WERI-Rb-1 (cell line): ENCODE results near the gene WDR1.
A peak's percentile ranks its signal among the peaks of the same experiment; 100 is the strongest.

ENCODE experiments used
- DNase-seq: peaks from one replicate; pipeline ENCODE4 v3.0.0-alpha.2; 2020
- H3K27ac ChIP-seq: fragments of 250-450 bp; sonication (Bioruptor Pico); 2 replicates; pipeline ENCODE4 v1.5.1; 2020; ENCODE audit warnings: mild to moderate bottlenecking, moderate library complexity
- H3K27me3 ChIP-seq: fragments of 250-450 bp; sonication (Bioruptor Pico); 2 replicates; pipeline ENCODE4 v1.5.1; 2021; ENCODE audit warnings: mild to moderate bottlenecking, low read depth, moderate library complexity; ENCODE audit not compliant: insufficient read depth, severe bottlenecking
- H3K36me3 ChIP-seq: fragments of 250-450 bp; sonication (Bioruptor Pico); 2 replicates; pipeline ENCODE4 v1.5.1; 2020; ENCODE audit warnings: mild to moderate bottlenecking, moderate library complexity
- H3K4me3 ChIP-seq: 2 replicates; pipeline ENCODE4 v1.5.1; 2011; ENCODE audit warnings: low read depth, mild to moderate bottlenecking, control low read depth, low read length
- H3K9me3 ChIP-seq: fragments of 250-450 bp; sonication (Bioruptor Pico); 2 replicates; pipeline ENCODE4 v1.5.1; 2021; ENCODE audit warnings: mild to moderate bottlenecking, moderate library complexity; ENCODE audit not compliant: severe bottlenecking
- TF ChIP-seq, protein P1 (sequence below): IDR thresholded peaks from 2 replicates; pipeline ENCODE4 v1.5.1; 2011; ENCODE audit warnings: low read depth, mild to moderate bottlenecking, control low read depth, inconsistent platforms, low read length

Gene WDR1

GRCh38 chr4:10109995-10110670 lies 6.5 kb downstream of the WDR1 start:
- peaks cover 90% of the 10 kb centered on the region for H3K36me3 ChIP-seq
- TF ChIP-seq, protein P1, sequence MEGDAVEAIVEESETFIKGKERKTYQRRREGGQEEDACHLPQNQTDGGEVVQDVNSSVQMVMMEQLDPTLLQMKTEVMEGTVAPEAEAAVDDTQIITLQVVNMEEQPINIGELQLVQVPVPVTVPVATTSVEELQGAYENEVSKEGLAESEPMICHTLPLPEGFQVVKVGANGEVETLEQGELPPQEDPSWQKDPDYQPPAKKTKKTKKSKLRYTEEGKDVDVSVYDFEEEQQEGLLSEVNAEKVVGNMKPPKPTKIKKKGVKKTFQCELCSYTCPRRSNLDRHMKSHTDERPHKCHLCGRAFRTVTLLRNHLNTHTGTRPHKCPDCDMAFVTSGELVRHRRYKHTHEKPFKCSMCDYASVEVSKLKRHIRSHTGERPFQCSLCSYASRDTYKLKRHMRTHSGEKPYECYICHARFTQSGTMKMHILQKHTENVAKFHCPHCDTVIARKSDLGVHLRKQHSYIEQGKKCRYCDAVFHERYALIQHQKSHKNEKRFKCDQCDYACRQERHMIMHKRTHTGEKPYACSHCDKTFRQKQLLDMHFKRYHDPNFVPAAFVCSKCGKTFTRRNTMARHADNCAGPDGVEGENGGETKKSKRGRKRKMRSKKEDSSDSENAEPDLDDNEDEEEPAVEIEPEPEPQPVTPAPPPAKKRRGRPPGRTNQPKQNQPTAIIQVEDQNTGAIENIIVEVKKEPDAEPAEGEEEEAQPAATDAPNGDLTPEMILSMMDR: no peak
- no peak overlapping the region for H3K27ac ChIP-seq
- no peaks in the 10 kb centered on the region for H3K27me3 ChIP-seq
- no peak overlapping the region for H3K4me3 ChIP-seq
- no peaks in the 10 kb centered on the region for H3K9me3 ChIP-seq
- no peak for DNase-seq

GRCh38 chr4:10108818-10109783 lies 7.5 kb downstream of the WDR1 start:
- Histone ChIP-seq H3K4me3 (no peak overlapping the region), H3K9me3 (no peaks in the 10 kb centered on the region), H3K27ac (peak overlapping the region; percentile 12; the same call in 1 of the 2 replicates), H3K36me3 (peaks cover 79% of the 10 kb centered on the region), H3K27me3 (no peaks in the 10 kb centered on the region)
- DNase-seq: no peak
- TF ChIP-seq, protein P1: no peak

DNA sequence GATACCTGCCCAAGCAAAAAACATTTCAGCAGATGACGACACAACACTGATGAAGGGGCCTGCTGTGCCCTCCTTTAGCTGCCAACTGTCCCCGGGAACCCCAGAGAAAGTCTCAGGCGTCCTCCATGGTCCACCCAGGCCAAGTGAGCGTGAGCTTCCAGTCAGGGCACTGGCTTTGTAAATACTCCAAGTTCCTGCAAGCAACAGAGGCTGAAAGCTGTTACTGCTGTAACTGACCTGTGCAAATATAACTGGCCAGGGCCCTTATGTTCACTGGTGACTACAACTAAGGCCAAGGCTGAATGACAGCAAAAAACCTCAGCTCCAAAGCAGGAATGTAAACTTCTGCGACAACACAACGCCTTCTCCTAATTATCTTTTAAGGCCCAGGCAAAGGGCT lies 8.2 kb downstream of the WDR1 start:
- Histone ChIP-seq H3K27ac (no peak overlapping the region), H3K36me3 (peaks cover 72% of the 10 kb centered on the region), H3K9me3 (no peaks in the 10 kb centered on the region), H3K27me3 (no peaks in the 10 kb centered on the region), H3K4me3 (no peak overlapping the region)
- TF ChIP-seq, protein P1: no peak
- DNase-seq: no peak

- TF ChIP-seq, protein P1: no peak
- Histone ChIP-seq H3K4me3 (no peak overlapping the region), H3K27ac (no peak overlapping the region), H3K36me3 (peaks cover 72% of the 10 kb centered on the region), H3K9me3 (no peaks in the 10 kb centered on the region), H3K27me3 (no peaks in the 10 kb centered on the region)
- no peak for DNase-seq
Observed at GRCh38 chr4:10107111-10108091, 9.2 kb downstream of the WDR1 start.

DNA sequence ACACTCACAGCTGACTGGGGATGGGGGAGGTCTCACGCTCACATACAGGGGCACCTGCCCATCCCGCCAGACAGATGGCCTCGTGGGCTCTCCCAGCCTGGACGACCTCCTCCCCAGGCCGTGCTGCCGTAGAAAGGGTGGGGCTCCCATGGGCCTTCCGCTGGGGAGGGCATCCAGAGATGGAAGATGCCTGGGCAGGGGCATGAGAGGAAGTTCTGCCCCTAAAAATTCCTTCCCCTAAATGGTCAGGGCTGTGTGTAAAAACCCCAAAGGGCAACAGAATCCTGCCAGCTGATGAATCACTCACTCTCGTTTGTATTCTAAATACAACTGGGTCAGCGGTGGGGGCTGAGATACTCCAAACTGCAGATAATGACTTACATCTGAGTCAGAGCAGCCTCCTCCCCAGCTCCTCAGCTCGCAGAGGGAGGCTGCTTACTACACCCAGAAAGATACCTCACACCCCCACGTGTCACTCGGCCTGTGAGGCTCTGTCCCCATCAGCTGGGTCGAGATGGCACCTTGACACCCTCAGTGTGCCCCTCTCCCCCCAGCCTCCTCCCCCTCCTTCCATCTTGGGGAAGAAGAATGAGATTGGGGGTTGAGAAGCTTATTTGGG lies 10.1 kb downstream of the WDR1 start:
- no peak overlapping the region for H3K27ac ChIP-seq
- DNase-seq: no peak
- no peaks in the 10 kb centered on the region for H3K27me3 ChIP-seq
- TF ChIP-seq, protein P1: no peak
- no peak overlapping the region for H3K4me3 ChIP-seq
- H3K36me3 ChIP-seq: peaks cover 70% of the 10 kb centered on the region
- no peaks in the 10 kb centered on the region for H3K9me3 ChIP-seq
